Measurements from ENCODE around the gene ZNF593.

ZNF593 gene

DNA sequence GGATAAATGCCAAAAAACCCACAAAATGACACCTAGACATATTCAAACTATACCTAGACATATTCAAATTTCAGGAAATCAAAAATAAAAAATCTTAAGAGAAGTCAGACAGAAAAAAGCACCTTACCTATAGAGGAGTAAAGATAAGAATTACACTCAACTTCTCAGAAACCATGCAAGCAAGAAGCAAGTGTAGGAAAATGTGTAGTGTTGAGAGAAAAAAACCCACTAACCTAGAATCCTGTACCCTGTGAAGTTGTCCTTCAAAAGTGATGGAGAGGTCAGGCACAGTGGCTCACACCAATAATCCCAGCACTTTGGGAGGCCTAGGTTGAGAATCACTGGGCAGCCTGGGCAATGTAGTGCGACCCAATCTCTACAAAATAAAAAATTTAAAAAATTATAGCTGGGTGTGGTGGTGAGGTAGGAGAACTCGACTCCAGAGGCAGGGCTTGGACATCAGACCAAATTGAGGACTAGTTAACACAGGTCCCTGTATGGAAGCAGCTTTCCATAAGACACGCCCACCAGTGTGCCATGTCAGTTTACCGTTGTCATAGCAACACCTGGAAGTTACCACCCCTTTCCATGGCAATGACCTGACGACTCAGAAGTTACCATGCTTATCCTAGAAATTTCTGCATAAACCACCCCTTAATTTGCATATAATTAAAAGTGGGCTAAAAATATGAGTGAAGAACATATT, 37.4 kb upstream of the ZNF593 start:
- Histone ChIP-seq H3K4me3 (ENCODE audit: low read length) (no peak overlapping the region), H3K79me2 (ENCODE audit: control insufficient read depth, insufficient read depth, low read length) (no peaks in the 10 kb centered on the region), H2BK15ac (replicated peaks; ENCODE audit: low read depth) (no peak overlapping the region), H3K4ac (ENCODE audit: low read depth, low read length) (no peak overlapping the region), H3K27ac (ENCODE audit: low read depth, low read length) (no peak overlapping the region), H2BK5ac (ENCODE audit: low read length) (no peak overlapping the region), H3K9ac (ENCODE audit: low read length) (no peak overlapping the region), H3K79me1 (ENCODE audit: low read length) (no peaks in the 10 kb centered on the region), H3K18ac (ENCODE audit: low read length) (no peak overlapping the region), H3K4me1 (ENCODE audit: control insufficient read depth, low read depth, low read length) (no peaks in the 10 kb centered on the region), H3K36me3 (ENCODE audit: control insufficient read depth, insufficient read depth, low read length) (no peaks in the 10 kb centered on the region), H2BK120ac (ENCODE audit: low read depth, low read length) (no peak overlapping the region), H3K27me3 (ENCODE audit: insufficient read depth, low read length, poor library complexity) (no peaks in the 10 kb centered on the region), H2AK5ac (ENCODE audit: low read length) (no peak overlapping the region), H4K8ac (ENCODE audit: low read depth, low read length) (no peak overlapping the region), H3K23ac (ENCODE audit: low read length) (no peak overlapping the region), H4K5ac (ENCODE audit: low read length) (no peak overlapping the region), H3K4me2 (ENCODE audit: low read length) (no peak overlapping the region), H3K56ac (ENCODE audit: low read length) (no peak overlapping the region)
- WGBS (ENCODE audit: extremely low coverage, insufficient coverage, low lambda C conversion rate) = no CpG with 5 or more reads among the region's 5 CpGs
- peak; percentile 81 for DNase-seq

DNA sequence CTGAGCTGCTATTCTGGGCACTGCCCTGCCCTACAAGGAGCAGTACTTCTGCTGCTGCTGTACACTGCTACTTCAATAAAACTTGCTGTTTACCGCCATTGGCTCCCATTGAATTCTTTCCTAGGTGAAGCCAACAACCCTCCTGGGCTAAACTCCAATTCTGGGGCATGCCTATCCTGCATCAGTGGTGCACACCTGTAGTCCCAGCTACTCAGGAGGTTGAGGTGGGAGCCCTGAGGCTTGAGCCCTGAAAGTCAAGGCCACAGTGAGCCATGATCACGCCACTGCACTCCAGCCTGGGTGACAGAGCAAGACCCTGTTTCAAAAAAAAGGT, 36.9 kb upstream of the ZNF593 start:
- Histone ChIP-seq H3K79me1 (ENCODE audit: low read length) (no peaks in the 10 kb centered on the region), H4K8ac (ENCODE audit: low read depth, low read length) (no peak overlapping the region), H2AK5ac (ENCODE audit: low read length) (no peak overlapping the region), H3K4me2 (ENCODE audit: low read length) (no peak overlapping the region), H4K5ac (ENCODE audit: low read length) (no peak overlapping the region), H3K9ac (ENCODE audit: low read length) (no peak overlapping the region), H3K4ac (ENCODE audit: low read depth, low read length) (no peak overlapping the region), H3K27ac (ENCODE audit: low read depth, low read length) (no peak overlapping the region), H3K36me3 (ENCODE audit: control insufficient read depth, insufficient read depth, low read length) (no peaks in the 10 kb centered on the region), H2BK15ac (replicated peaks; ENCODE audit: low read depth) (no peak overlapping the region), H3K4me1 (ENCODE audit: control insufficient read depth, low read depth, low read length) (no peaks in the 10 kb centered on the region), H3K23ac (ENCODE audit: low read length) (no peak overlapping the region), H2BK5ac (ENCODE audit: low read length) (no peak overlapping the region), H3K27me3 (ENCODE audit: insufficient read depth, low read length, poor library complexity) (no peaks in the 10 kb centered on the region), H3K56ac (ENCODE audit: low read length) (no peak overlapping the region), H2BK120ac (ENCODE audit: low read depth, low read length) (no peak overlapping the region), H3K18ac (ENCODE audit: low read length) (no peak overlapping the region), H3K79me2 (ENCODE audit: control insufficient read depth, insufficient read depth, low read length) (no peaks in the 10 kb centered on the region), H3K4me3 (ENCODE audit: low read length) (no peak overlapping the region)
- DNase-seq = no peak
- no CpG with 5 or more reads among the region's 2 CpGs for WGBS (ENCODE audit: extremely low coverage, insufficient coverage, low lambda C conversion rate)

DNA sequence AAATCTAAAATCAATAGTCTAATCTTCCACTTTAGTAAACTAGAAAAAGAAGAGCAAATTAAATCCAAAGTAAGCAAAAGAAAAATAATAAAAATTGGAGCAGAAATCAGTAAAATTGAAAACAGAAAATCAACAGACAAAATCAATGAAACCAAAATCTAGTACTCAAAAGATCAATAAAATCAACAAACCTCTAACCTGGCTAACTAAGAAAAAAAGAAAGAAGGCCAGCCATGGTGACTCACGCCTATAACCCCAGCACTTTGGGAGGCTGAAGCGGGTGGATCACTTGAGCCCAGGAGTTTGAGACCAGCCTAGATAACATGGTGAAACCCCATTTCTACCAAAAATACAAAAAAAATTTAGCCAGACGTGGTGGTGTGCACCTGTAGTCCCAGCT, 35.2 kb upstream of the ZNF593 start:
- no peaks in the 10 kb centered on the region for H3K4me1 ChIP-seq (ENCODE audit: control insufficient read depth, low read depth, low read length)
- H2BK5ac ChIP-seq (ENCODE audit: low read length) = no peak overlapping the region
- H3K27me3 ChIP-seq (ENCODE audit: insufficient read depth, low read length, poor library complexity) = no peaks in the 10 kb centered on the region
- no peak overlapping the region for H4K8ac ChIP-seq (ENCODE audit: low read depth, low read length)
- H3K4me3 ChIP-seq (ENCODE audit: low read length) = no peak overlapping the region
- no peak for DNase-seq
- no peak overlapping the region for H3K4ac ChIP-seq (ENCODE audit: low read depth, low read length)
- no peak overlapping the region for H2BK120ac ChIP-seq (ENCODE audit: low read depth, low read length)
- no peak overlapping the region for H2BK15ac ChIP-seq (replicated peaks; ENCODE audit: low read depth)
- H3K79me1 ChIP-seq (ENCODE audit: low read length) = no peaks in the 10 kb centered on the region
- no peak overlapping the region for H3K18ac ChIP-seq (ENCODE audit: low read length)
- no peak overlapping the region for H3K27ac ChIP-seq (ENCODE audit: low read depth, low read length)
- H3K79me2 ChIP-seq (ENCODE audit: control insufficient read depth, insufficient read depth, low read length) = no peaks in the 10 kb centered on the region
- no peak overlapping the region for H3K56ac ChIP-seq (ENCODE audit: low read length)
- WGBS (ENCODE audit: extremely low coverage, insufficient coverage, low lambda C conversion rate) = no CpG with 5 or more reads among the region's 3 CpGs
- H2AK5ac ChIP-seq (ENCODE audit: low read length) = no peak overlapping the region
- H3K36me3 ChIP-seq (ENCODE audit: control insufficient read depth, insufficient read depth, low read length) = no peaks in the 10 kb centered on the region
- no peak overlapping the region for H4K5ac ChIP-seq (ENCODE audit: low read length)
- no peak overlapping the region for H3K9ac ChIP-seq (ENCODE audit: low read length)
- no peak overlapping the region for H3K4me2 ChIP-seq (ENCODE audit: low read length)
- H3K23ac ChIP-seq (ENCODE audit: low read length) = no peak overlapping the region

DNA sequence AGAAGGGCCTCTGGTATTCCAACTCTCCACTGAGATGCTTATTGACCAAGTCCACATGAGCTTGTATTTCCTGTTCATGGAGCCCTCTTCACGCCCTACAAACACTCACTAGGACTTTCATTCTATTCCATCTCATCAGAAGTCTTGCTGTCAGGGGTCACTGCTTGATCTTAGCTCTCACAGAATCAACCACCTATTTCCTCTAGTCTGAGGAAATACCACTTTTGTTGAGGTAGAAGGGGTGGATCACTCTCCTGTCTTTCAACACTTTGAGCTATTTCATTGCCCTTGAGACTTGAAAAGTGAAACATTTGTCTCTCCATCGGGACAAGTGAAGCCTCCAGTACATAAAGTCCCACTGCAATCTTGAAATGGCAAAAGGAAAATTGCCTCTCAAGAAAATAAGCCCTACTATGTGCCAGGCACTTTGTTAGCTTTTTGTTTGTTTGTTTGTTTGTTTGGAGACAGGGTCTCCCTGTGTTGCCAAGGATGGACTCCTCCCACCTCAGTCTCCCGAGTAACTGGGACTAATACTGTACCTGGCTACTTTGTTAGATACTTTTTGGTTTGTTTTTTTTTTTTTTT, 30.6 kb upstream of the ZNF593 start:
- H3K4ac ChIP-seq (ENCODE audit: low read depth, low read length) = no peak overlapping the region
- DNase-seq = peak; percentile 47
- no peak overlapping the region for H3K18ac ChIP-seq (ENCODE audit: low read length)
- no CpG with 5 or more reads among the region's 3 CpGs for WGBS (ENCODE audit: extremely low coverage, insufficient coverage, low lambda C conversion rate)
- H3K56ac ChIP-seq (ENCODE audit: low read length) = no peak overlapping the region
- no peak overlapping the region for H2BK120ac ChIP-seq (ENCODE audit: low read depth, low read length)
- H4K5ac ChIP-seq (ENCODE audit: low read length) = no peak overlapping the region
- H3K4me1 ChIP-seq (ENCODE audit: control insufficient read depth, low read depth, low read length) = no peaks in the 10 kb centered on the region
- no peak overlapping the region for H3K9ac ChIP-seq (ENCODE audit: low read length)
- no peak overlapping the region for H2BK5ac ChIP-seq (ENCODE audit: low read length)
- H3K36me3 ChIP-seq (ENCODE audit: control insufficient read depth, insufficient read depth, low read length) = no peaks in the 10 kb centered on the region
- H3K23ac ChIP-seq (ENCODE audit: low read length) = no peak overlapping the region
- no peak overlapping the region for H3K4me2 ChIP-seq (ENCODE audit: low read length)
- no peaks in the 10 kb centered on the region for H3K79me2 ChIP-seq (ENCODE audit: control insufficient read depth, insufficient read depth, low read length)
- no peak overlapping the region for H3K4me3 ChIP-seq (ENCODE audit: low read length)
- H2BK15ac ChIP-seq (replicated peaks; ENCODE audit: low read depth) = no peak overlapping the region
- no peak overlapping the region for H2AK5ac ChIP-seq (ENCODE audit: low read length)
- no peaks in the 10 kb centered on the region for H3K27me3 ChIP-seq (ENCODE audit: insufficient read depth, low read length, poor library complexity)
- H3K79me1 ChIP-seq (ENCODE audit: low read length) = no peaks in the 10 kb centered on the region
- H4K8ac ChIP-seq (ENCODE audit: low read depth, low read length) = no peak overlapping the region
- no peak overlapping the region for H3K27ac ChIP-seq (ENCODE audit: low read depth, low read length)

DNA sequence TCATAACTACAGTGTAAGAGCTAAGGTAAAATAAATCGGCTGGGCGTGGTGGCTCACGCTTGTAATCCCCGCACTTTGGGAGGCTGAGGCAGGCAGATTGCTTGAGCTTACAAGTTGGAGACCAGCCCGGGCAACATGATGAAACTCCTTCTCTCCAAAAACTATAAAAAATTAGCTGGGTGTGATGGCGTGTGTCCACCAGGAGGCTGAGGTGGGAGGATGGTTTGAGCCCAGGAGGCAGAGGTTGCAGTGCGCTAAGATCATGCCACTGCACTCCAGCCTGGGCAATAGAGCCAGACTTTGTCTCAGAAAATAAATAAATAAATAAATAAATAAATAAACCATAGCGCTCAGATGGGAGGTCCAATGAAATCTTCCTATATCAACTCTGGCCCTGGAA, 27.5 kb upstream of the ZNF593 start:
- Histone ChIP-seq H2BK15ac (replicated peaks; ENCODE audit: low read depth) (no peak overlapping the region), H3K9ac (ENCODE audit: low read length) (no peak overlapping the region), H3K79me1 (ENCODE audit: low read length) (no peaks in the 10 kb centered on the region), H3K79me2 (ENCODE audit: control insufficient read depth, insufficient read depth, low read length) (no peaks in the 10 kb centered on the region), H3K4ac (ENCODE audit: low read depth, low read length) (no peak overlapping the region), H3K56ac (ENCODE audit: low read length) (no peak overlapping the region), H3K23ac (ENCODE audit: low read length) (no peak overlapping the region), H4K8ac (ENCODE audit: low read depth, low read length) (no peak overlapping the region), H3K4me2 (ENCODE audit: low read length) (no peak overlapping the region), H2BK120ac (ENCODE audit: low read depth, low read length) (no peak overlapping the region), H2BK5ac (ENCODE audit: low read length) (no peak overlapping the region), H2AK5ac (ENCODE audit: low read length) (no peak overlapping the region), H3K27me3 (ENCODE audit: insufficient read depth, low read length, poor library complexity) (no peaks in the 10 kb centered on the region), H3K18ac (ENCODE audit: low read length) (no peak overlapping the region), H3K36me3 (ENCODE audit: control insufficient read depth, insufficient read depth, low read length) (no peaks in the 10 kb centered on the region), H3K4me1 (ENCODE audit: control insufficient read depth, low read depth, low read length) (no peaks in the 10 kb centered on the region), H3K4me3 (ENCODE audit: low read length) (no peak overlapping the region), H4K5ac (ENCODE audit: low read length) (no peak overlapping the region), H3K27ac (ENCODE audit: low read depth, low read length) (no peak overlapping the region)
- WGBS (ENCODE audit: extremely low coverage, insufficient coverage, low lambda C conversion rate) = no CpG with 5 or more reads among the region's 8 CpGs
- no peak for DNase-seq

Data from mesendoderm (in vitro differentiated cells).